ENCODE measurements around the gene GP1BB.

DNA sequence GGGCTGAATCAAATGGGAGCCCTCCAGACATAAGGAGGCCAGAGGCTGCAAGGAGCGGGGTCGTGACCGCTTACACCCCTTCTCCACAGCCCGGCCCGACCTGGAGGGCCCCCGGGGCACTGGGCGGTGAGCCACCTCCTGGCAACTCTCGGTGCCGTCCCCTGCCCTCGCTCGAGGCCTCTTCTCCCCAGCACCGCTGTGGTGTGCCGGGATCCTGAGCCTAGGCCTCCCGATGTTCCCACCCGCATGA is 432 bp upstream of the GP1BB start:
- TF ChIP-seq RAD21 (IDR thresholded peaks at IDR 0.05; ENCODE audit: low read depth) (no peak), YY1 (IDR thresholded peaks at IDR 0.05; ENCODE audit: low read depth) (no peak), CEBPB (IDR thresholded peaks at IDR 0.05) (no peak), TAF1 (IDR thresholded peaks at IDR 0.05; ENCODE audit: low read depth) (no peak), EGR1 (IDR thresholded peaks at IDR 0.05) (no peak)
